MM.1S (cell line): Measurements from ENCODE around the gene COL18A1.

ENCODE experiments used
- CTCF ChIP-seq: fragments of 300-600 bp; sonication (generic); IDR thresholded peaks from 2 replicates; pipeline ENCODE4 v1.5.1; 2016; ENCODE audit warnings: antibody characterized with exemption, low read length, mixed read lengths
- EZH2phosphoT487 ChIP-seq: fragments of 300-600 bp; sonication (generic); IDR thresholded peaks from 2 replicates; pipeline ENCODE4 v1.6.1; 2018; ENCODE audit warnings: antibody characterized with exemption, low read length

GRCh38 chr21:45556645-45557615 lies 152.0 kb downstream of the COL18A1 start:
- TF ChIP-seq CTCF (no peak), EZH2phosphoT487 (no peak)
